ENCODE data around the gene PCGF2. TPM values are rescaled to one million over a fixed set of nuclear protein-coding genes. Genes with fewer than 3 reads are reported as not detected.
"Not testable (repeated sequence)": the region's sequence is repeated elsewhere in the genome, so short reads cannot be mapped to it uniquely, and the experiment has no call there.

The PCGF2 gene
- total RNA-seq, 4 donors from 2014 or later: 5.3 to 15.2 (median 7.0) TPM

- no peak for TF ChIP-seq POLR2A (IDR thresholded peaks at IDR 0.05)
- no peak for TF ChIP-seq CTCF (IDR thresholded peaks at IDR 0.05)
- no peak for TF ChIP-seq EP300 (IDR thresholded peaks at IDR 0.05)
- TF ChIP-seq POLR2AphosphoS5 (IDR thresholded peaks at IDR 0.05): no peak
- no peak for DNase-seq (ENCODE audit: low spot score in 2 of 2)
- no peaks in the 10 kb centered on the region for H3K27me3 ChIP-seq
- no peaks in the 10 kb centered on the region for H3K9me3 ChIP-seq
- H3K4me1 ChIP-seq: peaks cover 58% of the 10 kb centered on the region
- peak overlapping the region; percentile 88 for H3K27ac ChIP-seq
- peaks cover 21% of the 10 kb centered on the region for H3K36me3 ChIP-seq
- WGBS: 24% methylated on average over 14 of the region's 14 CpGs
- H3K4me3 ChIP-seq: peak overlapping the region; percentile 82
Observed at GRCh38 chr17:38729368-38729885, 18.7 kb downstream of the PCGF2 start.

- Histone ChIP-seq H3K9me3 (no peaks in the 10 kb centered on the region), H3K4me3 (no peak overlapping the region), H3K4me1 (peaks cover 49% of the 10 kb centered on the region), H3K36me3 (peaks cover 24% of the 10 kb centered on the region), H3K27ac (no peak overlapping the region), H3K27me3 (no peaks in the 10 kb centered on the region)
- WGBS: 60% methylated on average over 7 of the region's 8 CpGs
- TF ChIP-seq POLR2A (IDR thresholded peaks at IDR 0.05) (no peak), EP300 (IDR thresholded peaks at IDR 0.05) (no peak), POLR2AphosphoS5 (IDR thresholded peaks at IDR 0.05) (no peak), CTCF (IDR thresholded peaks at IDR 0.05) (no peak)
- no peak for DNase-seq (ENCODE audit: low spot score in 2 of 2)
Observed at GRCh38 chr17:38728290-38728831, 19.8 kb downstream of the PCGF2 start.

- H3K27ac ChIP-seq: no peak overlapping the region
Observed at GRCh38 chr17:38727736-38728135, 20.4 kb downstream of the PCGF2 start.

GRCh38 chr17:38726145-38726544 lies 22.0 kb downstream of the PCGF2 start:
- 40% methylated on average over 2 of the region's 8 CpGs for WGBS
- H3K9me3 ChIP-seq; H3K4me3 ChIP-seq; DNase-seq (ENCODE audit: low spot score in 2 of 2); H3K27me3 ChIP-seq; H3K27ac ChIP-seq: not testable (repeated sequence)
- H3K4me1 ChIP-seq: peaks cover 27% of the 10 kb centered on the region
- H3K36me3 ChIP-seq: peaks cover 37% of the 10 kb centered on the region

More at GRCh38 chr17:38727736-38728135, 20.4 kb downstream of the PCGF2 start:
- H3K27me3 ChIP-seq: no peaks in the 10 kb centered on the region
- peaks cover 43% of the 10 kb centered on the region for H3K4me1 ChIP-seq
- TF ChIP-seq CTCF (IDR thresholded peaks at IDR 0.05) (no peak), POLR2A (IDR thresholded peaks at IDR 0.05) (no peak), POLR2AphosphoS5 (IDR thresholded peaks at IDR 0.05) (no peak), EP300 (IDR thresholded peaks at IDR 0.05) (no peak)
- no peaks in the 10 kb centered on the region for H3K9me3 ChIP-seq
- no peak overlapping the region for H3K4me3 ChIP-seq
- no peak for DNase-seq (ENCODE audit: low spot score in 2 of 2)
- peaks cover 21% of the 10 kb centered on the region for H3K36me3 ChIP-seq
- 59% methylated on average over 5 of the region's 5 CpGs for WGBS

- Histone ChIP-seq H3K27me3 (no peaks in the 10 kb centered on the region), H3K27ac (no peak overlapping the region), H3K4me3 (no peak overlapping the region), H3K4me1 (peaks cover 22% of the 10 kb centered on the region), H3K36me3 (peaks cover 47% of the 10 kb centered on the region), H3K9me3 (no peaks in the 10 kb centered on the region)
- TF ChIP-seq POLR2A (IDR thresholded peaks at IDR 0.05): no peak
- no peak for TF ChIP-seq CTCF (IDR thresholded peaks at IDR 0.05)
- TF ChIP-seq POLR2AphosphoS5 (IDR thresholded peaks at IDR 0.05): no peak
- TF ChIP-seq EP300 (IDR thresholded peaks at IDR 0.05): no peak
- no peak for DNase-seq (ENCODE audit: low spot score in 2 of 2)
- 83% methylated on average over 10 of the region's 10 CpGs for WGBS
Observed at GRCh38 chr17:38725066-38725465, 23.1 kb downstream of the PCGF2 start.

Measured in suprapubic skin (tissue), 4 donors.